A673 (cell line): ENCODE data around the gene MED28. TPM values are rescaled to one million over a fixed set of nuclear protein-coding genes. Genes with fewer than 3 reads are reported as not detected.
"Not testable (repeated sequence)": the region's sequence is repeated elsewhere in the genome, so short reads cannot be mapped to it uniquely, and the experiment has no call there.

Source experiments
- BruUV-seq: library from RNA; stranded (reverse); fragments of 400-500 nt; replicated peaks from 2 replicates; lab custom pipeline; 2021; lab: Mats Ljungman, UMichigan
- CTCF ChIA-PET: fragments of 300-600 bp; sonication (Branson Sonifier 250); formaldehyde crosslinking; loops from one replicate; lab custom pipeline; 2022; ENCODE audit warnings: antibody characterized with exemption; lab: Charles Lee
- POLR2A ChIA-PET: fragments of 300-600 bp; sonication (Branson Sonifier 250); formaldehyde crosslinking; loops from one replicate; lab custom pipeline; 2022; ENCODE audit warnings: antibody characterized with exemption; ENCODE audit not compliant: low non-redundant PET; lab: Charles Lee
- DNase-seq: peaks from one replicate; pipeline ENCODE4 v3.0.0-alpha.2; 2015; ENCODE audit warnings: low spot score
- H3K27ac ChIP-seq: fragments of 200-600 bp; sonication (generic); 2 replicates; pipeline ENCODE4 v1.5.1; 2016; ENCODE audit warnings: mixed run types, low read depth, mild to moderate bottlenecking, mixed read lengths, antibody characterized with exemption, low read length; ENCODE audit not compliant: poor library complexity, severe bottlenecking
- H3K27me3 ChIP-seq: fragments of 200-600 bp; sonication (generic); replicated peaks from 2 replicates; pipeline ENCODE4 v1.6.1; 2017; ENCODE audit warnings: mixed run types, low read depth, mild to moderate bottlenecking, mixed read lengths, antibody characterized with exemption, low read length; ENCODE audit not compliant: insufficient read depth, poor library complexity
- H3K36me3 ChIP-seq: fragments of 200-600 bp; sonication (generic); 2 replicates; pipeline ENCODE4 v1.6.1; 2016; ENCODE audit warnings: mixed run types, mild to moderate bottlenecking, mixed read lengths, antibody characterized with exemption, low read length; ENCODE audit not compliant: insufficient read depth, poor library complexity, severe bottlenecking
- H3K4me1 ChIP-seq: fragments of 200-600 bp; sonication (generic); 2 replicates; pipeline ENCODE4 v1.6.1; 2017; ENCODE audit warnings: mixed run types, mild to moderate bottlenecking, mixed read lengths, antibody characterized with exemption, low read length; ENCODE audit not compliant: insufficient read depth, poor library complexity, severe bottlenecking
- H3K4me3 ChIP-seq: fragments of 200-600 bp; sonication (generic); 2 replicates; pipeline ENCODE4 v1.5.1; 2016; ENCODE audit warnings: low read depth, mixed run types, mild to moderate bottlenecking, mixed read lengths, low read length; ENCODE audit not compliant: poor library complexity, severe bottlenecking
- H3K9me3 ChIP-seq: fragments of 200-600 bp; sonication (generic); 2 replicates; pipeline ENCODE4 v1.6.1; 2016; ENCODE audit warnings: mixed run types, low read depth, mild to moderate bottlenecking, mixed read lengths, antibody characterized with exemption, low read length; ENCODE audit not compliant: poor library complexity, severe bottlenecking
- EZH2 ChIP-seq: fragments of 200-600 bp; sonication (generic); IDR thresholded peaks from 2 replicates; pipeline ENCODE4 v1.6.1; 2017; ENCODE audit warnings: borderline replicate concordance, low read depth, mild to moderate bottlenecking, mixed read lengths, antibody characterized with exemption, low read length; ENCODE audit not compliant: poor library complexity, severe bottlenecking
- intact Hi-C: fragments of 100-400 bp; cut with micrococcal nuclease; formaldehyde crosslinking; loops from one replicate; pipeline ENCODE4 v1.10.0; 2022; ENCODE audit not compliant: unreplicated experiment
- total RNA-seq: library from RNA; stranded (reverse); gene quantifications from 2 replicates; pipeline ENCODE4 v1.2.3, GENCODE V29; 2021
- TF ChIP-seq, protein P1 (sequence below): fragments of 300-800, 200-600 bp; sonication (generic); conservative IDR thresholded peaks from 2 replicates; pipeline ENCODE4 v1.5.1; 2017; ENCODE audit warnings: low read depth, mild to moderate bottlenecking, antibody characterized with exemption, low read length, moderate library complexity, mixed read lengths

Gene MED28
- total RNA-seq, 1 experiment from 2014 or later: 46.6 TPM

DNA sequence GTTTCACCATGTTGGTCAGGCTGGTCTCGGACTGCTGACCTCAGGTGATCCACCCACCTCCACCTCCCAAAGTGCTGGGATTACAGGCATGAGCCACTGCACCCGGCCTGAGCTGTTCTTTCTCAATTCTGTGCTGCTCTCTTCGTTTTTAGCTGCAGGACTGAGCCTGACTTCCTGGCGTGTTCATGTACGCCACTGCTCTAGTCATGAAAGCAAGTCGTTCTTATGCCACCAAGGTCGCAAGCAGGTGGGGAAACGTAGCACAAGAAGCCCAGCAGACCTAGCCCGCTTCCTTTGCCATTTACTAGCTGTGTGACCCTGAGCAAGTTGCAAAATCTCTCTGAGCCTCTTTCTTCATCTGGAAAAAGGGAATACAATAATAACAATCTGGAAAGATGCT, 43.4 kb downstream of the MED28 start:
- no peaks in the 10 kb centered on the region for H3K36me3 ChIP-seq
- no peaks in the 10 kb centered on the region for H3K4me1 ChIP-seq
- no peak for DNase-seq
- H3K27ac ChIP-seq: no peak overlapping the region
- no peak overlapping the region for H3K4me3 ChIP-seq
- POLR2A ChIA-PET: no interaction called here
- H3K9me3 ChIP-seq: no peaks in the 10 kb centered on the region
- CTCF ChIA-PET: no interaction called here
- H3K27me3 ChIP-seq: no peaks in the 10 kb centered on the region
- no peak for TF ChIP-seq EZH2
- TF ChIP-seq, protein P1, sequence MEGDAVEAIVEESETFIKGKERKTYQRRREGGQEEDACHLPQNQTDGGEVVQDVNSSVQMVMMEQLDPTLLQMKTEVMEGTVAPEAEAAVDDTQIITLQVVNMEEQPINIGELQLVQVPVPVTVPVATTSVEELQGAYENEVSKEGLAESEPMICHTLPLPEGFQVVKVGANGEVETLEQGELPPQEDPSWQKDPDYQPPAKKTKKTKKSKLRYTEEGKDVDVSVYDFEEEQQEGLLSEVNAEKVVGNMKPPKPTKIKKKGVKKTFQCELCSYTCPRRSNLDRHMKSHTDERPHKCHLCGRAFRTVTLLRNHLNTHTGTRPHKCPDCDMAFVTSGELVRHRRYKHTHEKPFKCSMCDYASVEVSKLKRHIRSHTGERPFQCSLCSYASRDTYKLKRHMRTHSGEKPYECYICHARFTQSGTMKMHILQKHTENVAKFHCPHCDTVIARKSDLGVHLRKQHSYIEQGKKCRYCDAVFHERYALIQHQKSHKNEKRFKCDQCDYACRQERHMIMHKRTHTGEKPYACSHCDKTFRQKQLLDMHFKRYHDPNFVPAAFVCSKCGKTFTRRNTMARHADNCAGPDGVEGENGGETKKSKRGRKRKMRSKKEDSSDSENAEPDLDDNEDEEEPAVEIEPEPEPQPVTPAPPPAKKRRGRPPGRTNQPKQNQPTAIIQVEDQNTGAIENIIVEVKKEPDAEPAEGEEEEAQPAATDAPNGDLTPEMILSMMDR: no peak
- BruUV-seq: no TSS peak
- intact Hi-C loops: no loop called here

DNA sequence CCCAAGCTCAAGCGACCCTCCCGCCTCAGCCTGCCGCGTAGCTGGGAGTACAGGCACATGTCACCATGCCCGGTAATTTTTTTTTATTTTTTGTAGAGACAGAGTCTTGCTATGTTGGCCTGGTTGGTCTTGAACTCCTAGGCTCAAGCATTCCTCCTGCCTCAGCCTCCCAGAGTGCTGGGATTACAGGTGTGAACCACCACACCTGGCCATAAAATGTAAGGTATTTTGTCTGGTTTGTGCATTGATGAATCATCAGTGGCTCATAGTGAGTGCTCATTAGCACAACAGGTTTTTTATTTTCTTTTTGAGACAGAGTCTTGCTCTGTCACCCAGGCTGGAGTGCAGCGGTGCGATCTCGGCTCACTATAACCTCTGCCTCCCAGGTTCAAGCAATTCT, 44.8 kb downstream of the MED28 start:
- POLR2A ChIA-PET, H3K27ac ChIP-seq, H3K27me3 ChIP-seq, CTCF ChIA-PET, BruUV-seq, H3K36me3 ChIP-seq, intact Hi-C loops, DNase-seq, H3K9me3 ChIP-seq, H3K4me1 ChIP-seq, H3K4me3 ChIP-seq: not testable (repeated sequence)

DNA sequence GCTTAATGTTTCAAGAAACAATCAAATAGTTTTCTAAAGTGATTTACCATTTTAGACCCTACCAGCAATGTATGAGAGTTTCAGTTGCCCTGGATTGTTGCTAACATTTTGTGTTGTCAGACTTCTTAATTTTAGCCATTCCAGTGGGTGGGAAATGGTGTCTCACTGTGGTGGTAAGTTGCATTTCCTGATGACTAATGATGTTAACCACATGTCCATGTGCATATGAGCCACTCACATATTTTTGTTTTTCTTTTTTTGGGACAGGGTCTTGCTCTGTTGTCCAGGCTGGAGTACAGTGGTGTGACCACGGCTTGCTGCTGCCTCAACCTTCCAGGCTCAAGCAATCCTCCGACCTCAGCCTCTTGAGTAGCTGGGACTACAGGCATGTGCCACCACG, 48.3 kb downstream of the MED28 start:
- H3K4me1 ChIP-seq: no peaks in the 10 kb centered on the region
- POLR2A ChIA-PET: no interaction called here
- H3K4me3 ChIP-seq: no peak overlapping the region
- H3K36me3 ChIP-seq: no peaks in the 10 kb centered on the region
- H3K27ac ChIP-seq: no peak overlapping the region
- no TSS peak for BruUV-seq
- no peak for TF ChIP-seq EZH2
- TF ChIP-seq, protein P1: no peak
- no peak for DNase-seq
- H3K9me3 ChIP-seq: no peaks in the 10 kb centered on the region
- no peaks in the 10 kb centered on the region for H3K27me3 ChIP-seq
- intact Hi-C loops: no loop called here
- CTCF ChIA-PET: no interaction called here

DNA sequence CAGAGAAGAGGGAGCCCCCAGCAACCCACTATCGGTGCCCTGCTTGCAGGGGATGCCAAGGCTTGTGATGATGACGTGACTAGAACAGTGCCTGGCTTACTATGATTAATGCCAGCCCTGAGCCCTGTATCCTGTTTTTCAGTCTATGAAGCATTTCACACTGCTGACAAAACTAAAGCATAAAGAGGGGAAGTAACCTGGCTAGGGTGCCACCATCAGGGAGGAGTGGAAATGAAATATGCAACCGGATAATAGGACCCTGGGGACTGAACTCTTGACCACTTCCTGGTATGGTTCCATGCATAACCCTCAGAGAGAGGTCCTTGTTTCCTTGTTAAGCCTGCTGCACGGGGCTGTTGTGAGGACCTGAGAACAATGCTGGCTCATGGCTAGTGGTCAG, 50.3 kb downstream of the MED28 start:
- no peaks in the 10 kb centered on the region for H3K27me3 ChIP-seq
- DNase-seq: no peak
- H3K4me1 ChIP-seq: no peaks in the 10 kb centered on the region
- CTCF ChIA-PET: no interaction called here
- H3K9me3 ChIP-seq: no peaks in the 10 kb centered on the region
- H3K4me3 ChIP-seq: no peak overlapping the region
- intact Hi-C loops: no loop called here
- BruUV-seq: no TSS peak
- H3K27ac ChIP-seq: no peak overlapping the region
- POLR2A ChIA-PET: no interaction called here
- no peaks in the 10 kb centered on the region for H3K36me3 ChIP-seq
- no peak for TF ChIP-seq EZH2
- TF ChIP-seq, protein P1: no peak
